Measurements from ENCODE around the gene WDR27.

WDR27 gene

DNA sequence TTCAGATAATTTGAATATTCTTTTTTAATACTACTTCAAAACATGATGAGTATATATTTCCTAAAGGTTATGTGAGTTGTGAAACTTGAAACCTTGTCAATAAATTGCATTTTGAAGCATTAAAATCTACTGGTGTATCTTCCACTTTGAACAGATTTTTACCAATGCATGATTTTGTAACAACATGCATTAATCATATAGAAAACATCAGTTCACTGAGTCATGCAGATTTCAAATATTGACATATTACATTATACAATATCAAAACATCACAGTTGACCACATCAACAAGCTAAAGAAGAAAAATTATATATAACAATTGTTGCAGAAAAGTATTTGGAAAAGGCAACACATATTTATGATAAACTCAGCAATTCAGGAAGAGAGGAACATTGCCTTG lies 158.1 kb downstream of the WDR27 start:
- no peak overlapping the region for H3K27ac ChIP-seq (ENCODE audit: extremely low read depth, low read depth, low read length)
- H3K9me3 ChIP-seq (ENCODE audit: control insufficient read depth, insufficient read depth, low read depth, low read length), result no peaks in the 10 kb centered on the region
- ChIA-PET POLR2A (no interaction called here), CTCF (no interaction called here)
- H3K4me1 ChIP-seq (ENCODE audit: control insufficient read depth, insufficient read depth, low read length), result no peaks in the 10 kb centered on the region
- TF ChIP-seq ZNF221 (tag by site-specific recombination; IDR thresholded peaks at IDR 0.05; ENCODE audit: borderline replicate concordance), result no peak
- no peak for TF ChIP-seq ZNF19 (tag by site-specific recombination; IDR thresholded peaks at IDR 0.05; ENCODE audit: low read depth)
- TF ChIP-seq, protein P1, sequence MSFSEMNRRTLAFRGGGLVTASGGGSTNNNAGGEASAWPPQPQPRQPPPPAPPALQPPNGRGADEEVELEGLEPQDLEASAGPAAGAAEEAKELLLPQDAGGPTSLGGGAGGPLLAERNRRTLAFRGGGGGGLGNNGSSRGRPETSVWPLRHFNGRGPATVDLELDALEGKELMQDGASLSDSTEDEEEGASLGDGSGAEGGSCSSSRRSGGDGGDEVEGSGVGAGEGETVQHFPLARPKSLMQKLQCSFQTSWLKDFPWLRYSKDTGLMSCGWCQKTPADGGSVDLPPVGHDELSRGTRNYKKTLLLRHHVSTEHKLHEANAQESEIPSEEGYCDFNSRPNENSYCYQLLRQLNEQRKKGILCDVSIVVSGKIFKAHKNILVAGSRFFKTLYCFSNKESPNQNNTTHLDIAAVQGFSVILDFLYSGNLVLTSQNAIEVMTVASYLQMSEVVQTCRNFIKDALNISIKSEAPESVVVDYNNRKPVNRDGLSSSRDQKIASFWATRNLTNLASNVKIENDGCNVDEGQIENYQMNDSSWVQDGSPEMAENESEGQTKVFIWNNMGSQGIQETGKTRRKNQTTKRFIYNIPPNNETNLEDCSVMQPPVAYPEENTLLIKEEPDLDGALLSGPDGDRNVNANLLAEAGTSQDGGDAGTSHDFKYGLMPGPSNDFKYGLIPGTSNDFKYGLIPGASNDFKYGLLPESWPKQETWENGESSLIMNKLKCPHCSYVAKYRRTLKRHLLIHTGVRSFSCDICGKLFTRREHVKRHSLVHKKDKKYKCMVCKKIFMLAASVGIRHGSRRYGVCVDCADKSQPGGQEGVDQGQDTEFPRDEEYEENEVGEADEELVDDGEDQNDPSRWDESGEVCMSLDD (tag by site-specific recombination; IDR thresholded peaks at IDR 0.05), result no peak
- H3K36me3 ChIP-seq (ENCODE audit: control insufficient read depth in 2 of 2, insufficient read depth in 1 of 2, low read length in 2 of 2), result no peaks in the 10 kb centered on the region
- no peak overlapping the region for H3K4me3 ChIP-seq (ENCODE audit: low read depth, low read length)

DNA sequence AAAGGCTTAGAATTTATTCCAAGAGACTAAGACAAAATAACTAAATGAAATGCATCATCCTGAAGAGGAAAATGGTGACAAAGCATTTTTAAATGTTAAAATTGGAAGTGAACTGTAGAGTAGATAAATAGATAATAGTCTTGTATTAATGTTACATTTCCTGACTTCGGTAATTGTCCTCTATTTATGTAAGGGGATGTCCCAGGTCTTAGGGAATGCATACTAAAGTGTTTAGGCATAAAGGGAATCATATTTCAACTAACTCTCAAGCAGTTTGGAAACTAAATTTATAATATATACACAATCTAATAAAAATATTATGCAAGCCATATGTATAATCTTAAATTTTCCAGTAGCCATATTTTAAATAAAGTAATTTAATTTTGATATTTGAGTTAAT lies 159.3 kb downstream of the WDR27 start:
- Histone ChIP-seq H3K4me1 (ENCODE audit: control insufficient read depth, insufficient read depth, low read length) (no peaks in the 10 kb centered on the region), H3K36me3 (ENCODE audit: control insufficient read depth in 2 of 2, insufficient read depth in 1 of 2, low read length in 2 of 2) (no peaks in the 10 kb centered on the region), H3K4me3 (ENCODE audit: low read depth, low read length) (no peak overlapping the region), H3K9me3 (ENCODE audit: control insufficient read depth, insufficient read depth, low read depth, low read length) (no peaks in the 10 kb centered on the region), H3K27ac (ENCODE audit: extremely low read depth, low read depth, low read length) (no peak overlapping the region)
- ChIA-PET CTCF (no interaction called here), POLR2A (no interaction called here)
- TF ChIP-seq OSR2 (tag by site-specific recombination; IDR thresholded peaks at IDR 0.05) (no peak), GLI2 (tag by site-specific recombination; IDR thresholded peaks at IDR 0.05; ENCODE audit: borderline replicate concordance, low read depth) (no peak), ZNF776 (tag by site-specific recombination; IDR thresholded peaks at IDR 0.05; ENCODE audit: borderline replicate concordance) (no peak), ZNF792 (tag by site-specific recombination; IDR thresholded peaks at IDR 0.05) (no peak), GLI4 (tag by site-specific recombination; IDR thresholded peaks at IDR 0.05) (no peak), ZNF600 (tag by site-specific recombination; IDR thresholded peaks at IDR 0.05) (no peak), ZBTB1 (tag by site-specific recombination; IDR thresholded peaks at IDR 0.05) (no peak), ZNF785 (tag by site-specific recombination; IDR thresholded peaks at IDR 0.05) (no peak), ZNF837 (tag by site-specific recombination; IDR thresholded peaks at IDR 0.05) (no peak), ZNF747 (tag by site-specific recombination; IDR thresholded peaks at IDR 0.05) (no peak), ZNF248 (tag by site-specific recombination; IDR thresholded peaks at IDR 0.05) (no peak), ZNF843 (tag by site-specific recombination; IDR thresholded peaks at IDR 0.05) (no peak), ZNF561 (tag by site-specific recombination; IDR thresholded peaks at IDR 0.05; ENCODE audit: borderline replicate concordance) (no peak), MEIS1 (CRISPR knock-in tag; IDR thresholded peaks at IDR 0.05; ENCODE audit: borderline replicate concordance) (no peak), ZNF510 (tag by site-specific recombination; IDR thresholded peaks at IDR 0.05; ENCODE audit: insufficient replicate concordance) (no peak), ZNF404 (tag by site-specific recombination; IDR thresholded peaks at IDR 0.05) (no peak), ZNF530 (tag by site-specific recombination; IDR thresholded peaks at IDR 0.05; ENCODE audit: low read depth) (no peak)
- TF ChIP-seq, protein P2, sequence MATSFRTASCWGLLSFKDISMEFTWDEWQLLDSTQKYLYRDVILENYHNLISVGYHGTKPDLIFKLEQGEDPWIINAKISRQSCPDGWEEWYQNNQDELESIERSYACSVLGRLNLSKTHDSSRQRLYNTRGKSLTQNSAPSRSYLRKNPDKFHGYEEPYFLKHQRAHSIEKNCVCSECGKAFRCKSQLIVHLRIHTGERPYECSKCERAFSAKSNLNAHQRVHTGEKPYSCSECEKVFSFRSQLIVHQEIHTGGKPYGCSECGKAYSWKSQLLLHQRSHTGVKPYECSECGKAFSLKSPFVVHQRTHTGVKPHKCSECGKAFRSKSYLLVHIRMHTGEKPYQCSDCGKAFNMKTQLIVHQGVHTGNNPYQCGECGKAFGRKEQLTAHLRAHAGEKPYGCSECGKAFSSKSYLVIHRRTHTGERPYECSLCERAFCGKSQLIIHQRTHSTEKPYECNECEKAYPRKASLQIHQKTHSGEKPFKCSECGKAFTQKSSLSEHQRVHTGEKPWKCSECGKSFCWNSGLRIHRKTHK (tag by site-specific recombination; IDR thresholded peaks at IDR 0.05), result no peak
- TF ChIP-seq, protein P3, sequence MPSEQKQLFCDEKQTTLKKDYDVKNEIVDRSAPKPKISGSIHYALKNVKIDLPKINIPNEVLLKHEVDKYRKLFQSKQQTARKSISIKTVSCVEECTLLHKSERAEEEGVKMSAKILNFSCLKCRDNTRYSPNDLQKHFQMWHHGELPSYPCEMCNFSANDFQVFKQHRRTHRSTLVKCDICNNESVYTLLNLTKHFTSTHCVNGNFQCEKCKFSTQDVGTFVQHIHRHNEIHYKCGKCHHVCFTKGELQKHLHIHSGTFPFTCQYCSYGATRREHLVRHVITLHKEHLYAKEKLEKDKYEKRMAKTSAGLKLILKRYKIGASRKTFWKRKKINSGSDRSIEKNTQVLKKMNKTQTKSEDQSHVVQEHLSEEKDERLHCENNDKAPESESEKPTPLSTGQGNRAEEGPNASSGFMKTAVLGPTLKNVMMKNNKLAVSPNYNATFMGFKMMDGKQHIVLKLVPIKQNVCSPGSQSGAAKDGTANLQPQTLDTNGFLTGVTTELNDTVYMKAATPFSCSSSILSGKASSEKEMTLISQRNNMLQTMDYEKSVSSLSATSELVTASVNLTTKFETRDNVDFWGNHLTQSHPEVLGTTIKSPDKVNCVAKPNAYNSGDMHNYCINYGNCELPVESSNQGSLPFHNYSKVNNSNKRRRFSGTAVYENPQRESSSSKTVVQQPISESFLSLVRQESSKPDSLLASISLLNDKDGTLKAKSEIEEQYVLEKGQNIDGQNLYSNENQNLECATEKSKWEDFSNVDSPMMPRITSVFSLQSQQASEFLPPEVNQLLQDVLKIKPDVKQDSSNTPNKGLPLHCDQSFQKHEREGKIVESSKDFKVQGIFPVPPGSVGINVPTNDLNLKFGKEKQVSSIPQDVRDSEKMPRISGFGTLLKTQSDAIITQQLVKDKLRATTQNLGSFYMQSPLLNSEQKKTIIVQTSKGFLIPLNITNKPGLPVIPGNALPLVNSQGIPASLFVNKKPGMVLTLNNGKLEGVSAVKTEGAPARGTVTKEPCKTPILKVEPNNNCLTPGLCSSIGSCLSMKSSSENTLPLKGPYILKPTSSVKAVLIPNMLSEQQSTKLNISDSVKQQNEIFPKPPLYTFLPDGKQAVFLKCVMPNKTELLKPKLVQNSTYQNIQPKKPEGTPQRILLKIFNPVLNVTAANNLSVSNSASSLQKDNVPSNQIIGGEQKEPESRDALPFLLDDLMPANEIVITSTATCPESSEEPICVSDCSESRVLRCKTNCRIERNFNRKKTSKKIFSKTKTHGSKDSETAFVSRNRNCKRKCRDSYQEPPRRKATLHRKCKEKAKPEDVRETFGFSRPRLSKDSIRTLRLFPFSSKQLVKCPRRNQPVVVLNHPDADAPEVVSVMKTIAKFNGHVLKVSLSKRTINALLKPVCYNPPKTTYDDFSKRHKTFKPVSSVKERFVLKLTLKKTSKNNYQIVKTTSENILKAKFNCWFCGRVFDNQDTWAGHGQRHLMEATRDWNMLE (tag by site-specific recombination; conservative IDR thresholded peaks at IDR 0.05; ENCODE audit: low read depth), result no peak
- TF ChIP-seq, protein P4, sequence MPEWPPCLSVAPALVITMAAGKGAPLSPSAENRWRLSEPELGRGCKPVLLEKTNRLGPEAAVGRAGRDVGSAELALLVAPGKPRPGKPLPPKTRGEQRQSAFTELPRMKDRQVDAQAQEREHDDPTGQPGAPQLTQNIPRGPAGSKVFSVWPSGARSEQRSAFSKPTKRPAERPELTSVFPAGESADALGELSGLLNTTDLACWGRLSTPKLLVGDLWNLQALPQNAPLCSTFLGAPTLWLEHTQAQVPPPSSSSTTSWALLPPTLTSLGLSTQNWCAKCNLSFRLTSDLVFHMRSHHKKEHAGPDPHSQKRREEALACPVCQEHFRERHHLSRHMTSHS (tag by site-specific recombination; IDR thresholded peaks at IDR 0.05), result no peak

Data from HEK293 (cell line).